SK-N-SH (cell line): ENCODE results near the gene NHERF2.

Experiments
- CTCF ChIP-seq: fragments of 200-600 bp; sonication (generic); IDR thresholded peaks from 2 replicates; pipeline ENCODE4 v1.6.1; 2017; ENCODE audit warnings: antibody characterized with exemption, mild to moderate bottlenecking, moderate library complexity
- FOXM1 ChIP-seq: IDR thresholded peaks from 2 replicates; pipeline ENCODE4 v1.4.0; 2012; ENCODE audit warnings: low read depth, mild to moderate bottlenecking
- JUND ChIP-seq: IDR thresholded peaks from 2 replicates; pipeline ENCODE4 v1.4.0; 2012
- NFIC ChIP-seq: IDR thresholded peaks from 2 replicates; pipeline ENCODE4 v1.4.0; 2012; ENCODE audit warnings: borderline replicate concordance
- REST ChIP-seq: IDR thresholded peaks from 2 replicates; pipeline ENCODE4 v1.6.1; 2012; ENCODE audit warnings: mild to moderate bottlenecking, low read depth, low read length, moderate library complexity
- SIN3A ChIP-seq: IDR thresholded peaks from 2 replicates; pipeline ENCODE4 v1.6.1; 2012; ENCODE audit warnings: low read depth, mild to moderate bottlenecking, low read length, moderate library complexity, borderline replicate concordance
- TCF12 ChIP-seq: IDR thresholded peaks from 2 replicates; pipeline ENCODE4 v1.4.0; 2012

GRCh38 chr16:2076072-2076865 is 49.6 kb downstream of the NHERF2 start:
- TF ChIP-seq CTCF, result no peak
- no peak for TF ChIP-seq TCF12
- no peak for TF ChIP-seq REST
- no peak for TF ChIP-seq SIN3A
- no peak for TF ChIP-seq NFIC
- TF ChIP-seq JUND, result no peak
- no peak for TF ChIP-seq FOXM1
